GM23248 (cell line): ENCODE data around the gene AIRE. TPM values are rescaled to one million over a fixed set of nuclear protein-coding genes. Genes with fewer than 3 reads are reported as not detected.
A peak's percentile ranks its signal among the peaks of the same experiment; 100 is the strongest.
"Not testable (repeated sequence)": the region's sequence is repeated elsewhere in the genome, so short reads cannot be mapped to it uniquely, and the experiment has no call there.

ENCODE experiments used
- DNase-seq: peaks from one replicate; pipeline ENCODE4 v3.0.0-alpha.2; 2015
- H2AFZ ChIP-seq: fragments of 200-600 bp; sonication (generic); 2 replicates; pipeline ENCODE4 v1.6.1; 2016; ENCODE audit warnings: antibody characterized with exemption
- H3F3A ChIP-seq: fragments of 200-600 bp; sonication (generic); 2 replicates; pipeline ENCODE4 v1.6.1; 2016; ENCODE audit warnings: mild to moderate bottlenecking, antibody characterized with exemption, mixed run types; ENCODE audit not compliant: insufficient read depth
- H3K27ac ChIP-seq: fragments of 200-600 bp; sonication (generic); 2 replicates; pipeline ENCODE4 v1.5.1; 2016; ENCODE audit warnings: mild to moderate bottlenecking
- H3K27me3 ChIP-seq: fragments of 200-600 bp; sonication (generic); replicated peaks from 2 replicates; pipeline ENCODE4 v1.6.1; 2016; ENCODE audit warnings: mild to moderate bottlenecking; ENCODE audit not compliant: insufficient read depth
- H3K36me3 ChIP-seq: fragments of 200-600 bp; sonication (generic); 2 replicates; pipeline ENCODE4 v1.6.1; 2016; ENCODE audit warnings: low read depth, mild to moderate bottlenecking
- H3K4me1 ChIP-seq: fragments of 200-600 bp; sonication (generic); 2 replicates; pipeline ENCODE4 v1.6.1; 2016; ENCODE audit warnings: mild to moderate bottlenecking; ENCODE audit not compliant: insufficient read depth
- H3K4me2 ChIP-seq: fragments of 200-600 bp; sonication (generic); one replicate; pipeline ENCODE4 v1.6.1; 2016; ENCODE audit warnings: mild to moderate bottlenecking; ENCODE audit not compliant: unreplicated experiment
- H3K4me3 ChIP-seq: fragments of 200-600 bp; sonication (generic); 2 replicates; pipeline ENCODE4 v1.5.1; 2016; ENCODE audit warnings: mild to moderate bottlenecking
- H3K79me2 ChIP-seq: fragments of 200-600 bp; sonication (generic); 2 replicates; pipeline ENCODE4 v1.6.1; 2016; ENCODE audit warnings: mild to moderate bottlenecking; ENCODE audit not compliant: insufficient read depth
- H3K9ac ChIP-seq: fragments of 200-600 bp; sonication (generic); 2 replicates; pipeline ENCODE4 v1.6.1; 2016; ENCODE audit warnings: mild to moderate bottlenecking
- H3K9me2 ChIP-seq: fragments of 200-600 bp; sonication (generic); 2 replicates; pipeline ENCODE4 v1.6.1; 2016; ENCODE audit warnings: mixed run types, mild to moderate bottlenecking, moderate library complexity; ENCODE audit not compliant: insufficient read depth
- H3K9me3 ChIP-seq: fragments of 200-600 bp; sonication (generic); one replicate; pipeline ENCODE4 v1.6.1; 2017; ENCODE audit warnings: low read depth
- H4K20me1 ChIP-seq: fragments of 200-600 bp; sonication (generic); 2 replicates; pipeline ENCODE4 v1.6.0; 2016; ENCODE audit not compliant: insufficient read depth
- EZH2 ChIP-seq: fragments of 200-600 bp; sonication (generic); IDR thresholded peaks from 2 replicates; pipeline ENCODE4 v1.6.1; 2018; ENCODE audit warnings: antibody characterized with exemption, mild to moderate bottlenecking; ENCODE audit not compliant: insufficient read depth, poor library complexity, severe bottlenecking
- EZH2phosphoT487 ChIP-seq: fragments of 200-600 bp; sonication (generic); IDR thresholded peaks from 2 replicates; pipeline ENCODE4 v1.6.1; 2018; ENCODE audit warnings: antibody characterized with exemption, moderate library complexity, mild to moderate bottlenecking, low read depth; ENCODE audit not compliant: insufficient read depth
- WGBS, 2 experiments: methylation state at CpG; one replicate each; pipeline ENCODE4 v1.1.6; 2015 to 2017; ENCODE audit warnings: low lambda C conversion rate in 2 of 2, low coverage in 1 of 2; ENCODE audit errors: missing lambda C conversion rate in 2 of 2; 5-methylcytosine and 5-hydroxymethylcytosine counted together
- in situ Hi-C: fragments of 300-500 bp; cut with MboI; formaldehyde crosslinking; loops from 2 replicates; pipeline ENCODE4 v1.15.0; 2020
- polyA plus RNA-seq: library from polyadenylated mRNA; unstranded; fragments of >200 nt; fragmentation: Nextera tagmentation; extraction: Ambion mirVana; gene quantifications from 2 replicates; pipeline ENCODE4 v1.2.1, GENCODE V29; 2016
- total RNA-seq: library from RNA; depleted of rRNA; stranded (reverse); fragments of >200 nt; shearing (Covaris generic); gene quantifications from 2 replicates; pipeline ENCODE4 v1.2.3, GENCODE V29; 2014

AIRE gene
- total and polyA plus RNA-seq, 2 experiments from 2014 or later: not detected

DNA sequence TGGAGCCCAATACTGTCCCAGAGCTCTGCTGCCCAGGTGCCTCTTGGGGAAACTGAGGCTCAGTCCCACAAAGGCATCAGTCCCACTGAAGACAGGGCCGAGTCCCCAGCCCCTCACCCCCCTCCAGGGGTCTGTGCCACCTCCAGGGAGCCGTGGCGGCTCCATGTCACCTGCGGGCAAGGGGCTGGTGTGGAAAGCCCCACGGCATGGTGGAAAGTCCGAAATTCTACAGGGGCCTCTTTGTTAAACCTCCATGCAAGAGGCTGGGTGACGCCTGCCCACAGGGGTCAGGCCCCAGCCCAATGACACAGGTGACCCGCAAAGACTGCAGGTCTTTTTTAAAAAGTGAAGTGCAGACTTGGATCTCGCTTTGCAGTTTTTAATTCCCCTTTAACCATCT is 3.3 kb upstream of the AIRE start:
- no peaks in the 10 kb centered on the region for H4K20me1 ChIP-seq
- 0 out of 2 replicates have a peak, but pooled peaks cover 3% of the 10 kb centered on the region for H3K27me3 ChIP-seq
- H3K79me2 ChIP-seq: no peaks in the 10 kb centered on the region
- no peaks in the 10 kb centered on the region for H3K36me3 ChIP-seq
- no peaks in the 10 kb centered on the region for H3F3A ChIP-seq
- no peak for DNase-seq
- H2AFZ ChIP-seq: no peak overlapping the region
- WGBS, 2 experiments: 74 to 76% methylated on average over 9 of the region's 9 CpGs
- no peaks in the 10 kb centered on the region for H3K4me1 ChIP-seq
- H3K4me2 ChIP-seq: no peak overlapping the region
- no peak overlapping the region for H3K9ac ChIP-seq
- H3K9me2 ChIP-seq: no peaks in the 10 kb centered on the region
- TF ChIP-seq EZH2: no peak
- no peak for TF ChIP-seq EZH2phosphoT487
- in situ Hi-C loops: no loop called here
- H3K4me3 ChIP-seq: no peak overlapping the region
- no peaks in the 10 kb centered on the region for H3K9me3 ChIP-seq
- H3K27ac ChIP-seq: no peak overlapping the region

DNA sequence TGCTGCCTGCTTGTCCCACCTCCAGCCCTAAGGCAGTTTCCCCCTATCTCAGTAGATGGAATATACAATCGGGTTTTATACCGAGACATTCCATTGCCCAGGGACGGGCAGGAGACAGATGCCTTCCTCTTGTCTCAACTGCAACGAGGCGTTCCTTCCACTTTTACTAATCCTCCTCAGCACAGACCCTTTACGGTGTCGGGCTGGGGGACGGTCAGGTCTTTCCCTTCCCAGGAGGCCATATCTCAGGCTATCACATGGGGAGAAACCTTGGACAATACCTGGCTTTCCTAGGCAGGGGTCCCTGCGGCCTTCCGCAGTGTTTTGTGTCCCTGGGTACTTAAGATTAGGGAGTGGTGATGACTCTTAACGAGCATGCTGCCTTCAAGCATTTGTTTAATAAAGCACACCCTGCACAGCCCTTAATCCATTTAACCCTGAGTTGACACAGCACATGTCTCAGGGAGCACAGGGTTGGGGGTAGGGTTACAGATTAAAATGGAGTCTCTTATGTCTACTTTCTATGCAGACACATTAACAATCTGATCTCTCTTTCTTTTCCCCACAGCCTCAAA is 2.4 kb upstream of the AIRE start:
- H3K27me3 ChIP-seq, in situ Hi-C loops, DNase-seq, H3K4me3 ChIP-seq, H3K27ac ChIP-seq, H3K4me2 ChIP-seq, H3K9me3 ChIP-seq, H3F3A ChIP-seq, H3K4me1 ChIP-seq, H3K9me2 ChIP-seq, H4K20me1 ChIP-seq, H2AFZ ChIP-seq, H3K9ac ChIP-seq, H3K79me2 ChIP-seq, H3K36me3 ChIP-seq: not testable (repeated sequence)
- WGBS, 2 experiments: 52 to 57% methylated on average over 11 of the region's 11 CpGs

DNA sequence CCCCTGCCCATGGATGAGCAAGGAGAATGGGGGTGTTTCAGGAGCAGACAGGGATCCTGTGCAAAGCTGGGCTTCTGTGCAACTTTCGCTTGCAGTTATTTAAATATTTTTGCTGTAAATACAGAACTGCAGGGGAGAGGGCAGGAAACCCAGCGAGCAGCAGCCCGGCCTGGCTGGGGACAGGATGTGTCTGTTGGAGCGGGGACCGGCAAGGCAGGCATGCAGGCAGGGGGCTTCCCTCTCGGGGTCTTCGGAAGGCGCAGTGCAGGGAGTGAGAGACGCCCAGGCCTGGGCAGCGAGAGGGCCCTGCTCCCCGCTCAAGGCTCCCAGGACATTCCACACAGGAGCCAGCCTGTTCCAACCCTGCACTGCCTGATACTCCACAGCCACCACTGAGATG is 1.7 kb upstream of the AIRE start:
- Histone ChIP-seq H3K4me3 (no peak overlapping the region), H3K4me1 (no peaks in the 10 kb centered on the region), H3K9me3 (no peaks in the 10 kb centered on the region), H4K20me1 (no peaks in the 10 kb centered on the region), H3K27ac (no peak overlapping the region), H3K79me2 (no peaks in the 10 kb centered on the region), H2AFZ (no peak overlapping the region), H3K4me2 (no peak overlapping the region), H3F3A (no peaks in the 10 kb centered on the region), H3K27me3 (no peaks in the 10 kb centered on the region), H3K36me3 (no peaks in the 10 kb centered on the region), H3K9ac (no peak overlapping the region), H3K9me2 (no peaks in the 10 kb centered on the region)
- 80 to 81% methylated on average over 10 to 11 of the region's 11 CpGs for WGBS, 2 experiments
- no peak for DNase-seq
- TF ChIP-seq EZH2phosphoT487 (no peak), EZH2 (no peak)
- in situ Hi-C loops: no loop called here

GRCh38 chr21:44286086-44286715 is 525 bp downstream of the AIRE start:
- in situ Hi-C loops: no loop called here
- H3K27ac ChIP-seq: no peak overlapping the region
- no peaks in the 10 kb centered on the region for H3K9me3 ChIP-seq
- H3K4me1 ChIP-seq: no peaks in the 10 kb centered on the region
- no peaks in the 10 kb centered on the region for H3F3A ChIP-seq
- DNase-seq: no peak
- WGBS, 2 experiments: 40 to 64% methylated on average over 13 to 17 of the region's 21 CpGs
- peak overlapping the region; percentile 57; the same call in 1 of the 2 replicates for H2AFZ ChIP-seq
- H3K27me3 ChIP-seq: no peaks in the 10 kb centered on the region
- H3K9ac ChIP-seq: no peak overlapping the region
- H4K20me1 ChIP-seq: no peaks in the 10 kb centered on the region
- H3K36me3 ChIP-seq: no peaks in the 10 kb centered on the region
- no peak for TF ChIP-seq EZH2phosphoT487
- no peak for TF ChIP-seq EZH2
- H3K4me3 ChIP-seq: 0 out of 2 replicates have a peak overlapping the region, but pooled peaks have one; percentile 53
- no peak overlapping the region for H3K4me2 ChIP-seq
- no peaks in the 10 kb centered on the region for H3K9me2 ChIP-seq
- H3K79me2 ChIP-seq: no peaks in the 10 kb centered on the region
